Astrocyte of the cerebellum (primary cell): ENCODE measurements around the gene SPDYE1.
"Not testable (repeated sequence)": the region's sequence is repeated elsewhere in the genome, so short reads cannot be mapped to it uniquely, and the experiment has no call there.

Experiments used
- DNase-seq: peaks from one replicate; pipeline ENCODE4 v3.0.0-alpha.2; 2011; ENCODE audit warnings: low read depth
- H3K4me3 ChIP-seq: 2 replicates; pipeline ENCODE4 v1.5.1; 2011; ENCODE audit warnings: mild to moderate bottlenecking, low read depth, low read length, moderate library complexity
- CTCF ChIP-seq: IDR thresholded peaks from 2 replicates; pipeline ENCODE4 v1.5.1; 2012; ENCODE audit warnings: low read length, low read depth, moderate library complexity, mild to moderate bottlenecking; ENCODE audit errors: missing control alignments
- in situ Hi-C: cut with HindIII; loops from 2 replicates; pipeline ENCODE4 v1.10.0; 2017; ENCODE audit warnings: low sequenced_read_pairs

SPDYE1 gene

DNA sequence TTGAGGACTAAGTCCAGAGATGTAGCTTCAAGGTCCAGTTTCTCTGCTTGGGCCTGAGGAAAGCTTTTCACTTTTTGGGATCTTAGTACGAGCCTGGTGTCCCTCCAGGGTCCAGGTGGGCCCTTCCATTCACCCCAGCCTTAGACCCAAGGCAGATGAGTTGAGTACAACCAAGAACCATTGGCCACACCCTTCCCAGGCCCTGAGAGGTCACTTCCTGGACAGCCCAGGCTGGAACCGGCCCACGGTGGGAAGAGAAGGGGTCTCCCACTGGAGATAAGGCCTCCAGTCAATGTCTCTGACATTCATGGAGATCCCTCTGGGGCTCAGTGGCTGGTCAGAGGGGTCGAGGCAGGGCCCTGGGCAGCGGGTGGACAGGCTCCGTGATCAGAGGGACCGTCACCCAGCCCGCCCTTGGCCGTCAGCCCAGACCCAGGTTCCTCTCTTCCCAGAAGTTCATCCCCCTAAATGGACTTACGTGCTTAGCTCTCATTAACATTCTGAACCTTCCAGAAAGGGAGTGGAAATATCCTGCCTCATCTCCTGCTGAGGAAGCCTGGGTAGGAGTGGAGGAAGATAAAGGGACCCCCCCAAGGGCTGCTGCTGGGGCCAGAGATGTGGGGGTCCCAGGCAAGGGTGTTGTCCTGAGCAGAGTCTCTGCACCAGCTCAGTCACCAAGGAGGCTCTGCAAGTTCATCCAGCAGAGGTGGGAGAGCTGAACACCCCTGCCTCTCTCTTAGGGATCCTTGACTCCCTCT, 22.8 kb upstream of the SPDYE1 start:
- H3K4me3 ChIP-seq, in situ Hi-C loops, DNase-seq: not testable (repeated sequence)

- TF ChIP-seq CTCF: no peak
- DNase-seq: no peak
- in situ Hi-C loops: no loop called here
- no peak overlapping the region for H3K4me3 ChIP-seq
These were observed 20.2 kb upstream of the SPDYE1 start for GRCh38 chr7:43977525-43977924.

GRCh38 chr7:43978102-43978501, 19.6 kb upstream of the SPDYE1 start:
- H3K4me3 ChIP-seq, DNase-seq, in situ Hi-C loops: not testable (repeated sequence)

DNA sequence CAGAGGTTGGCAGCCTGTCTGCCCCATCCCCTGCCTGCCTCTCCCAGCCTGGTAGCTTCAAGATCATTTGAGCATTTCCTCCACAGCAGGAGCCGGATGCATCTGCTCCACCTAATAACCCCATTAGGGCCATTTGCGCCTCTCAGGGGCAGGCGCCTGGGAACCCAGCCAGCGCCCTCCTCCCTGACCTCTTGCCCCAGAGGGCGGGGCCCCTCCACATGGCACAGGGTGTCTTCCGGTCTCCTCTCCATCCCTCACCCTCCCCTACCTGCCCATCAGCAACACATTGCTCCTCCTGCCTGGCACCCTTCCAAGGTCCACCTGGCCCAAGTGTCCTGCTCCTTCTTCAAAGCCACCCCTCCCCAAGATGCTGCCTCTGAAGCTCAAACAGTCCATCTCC, 14.8 kb upstream of the SPDYE1 start:
- DNase-seq, in situ Hi-C loops, H3K4me3 ChIP-seq: not testable (repeated sequence)

DNA sequence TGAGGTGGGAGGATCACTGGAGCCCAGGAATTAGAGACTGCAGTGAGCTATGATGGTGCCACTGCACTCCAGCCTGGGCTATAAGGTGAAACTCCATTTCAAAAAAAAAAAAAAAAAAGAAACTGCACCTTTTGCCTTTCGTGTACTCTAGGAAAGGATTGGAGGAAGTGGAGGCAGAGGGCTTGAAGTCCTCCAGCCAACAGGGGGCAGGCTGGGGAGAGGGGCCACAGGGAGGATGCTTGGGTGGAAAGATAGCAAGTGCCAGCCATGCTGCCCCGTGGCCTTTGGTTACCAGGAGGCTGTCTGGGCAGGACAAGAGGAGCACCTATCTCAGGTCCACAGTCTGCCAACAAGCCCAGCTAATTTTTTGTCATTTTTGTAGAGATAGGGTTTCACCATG, 14.0 kb upstream of the SPDYE1 start:
- H3K4me3 ChIP-seq, DNase-seq, in situ Hi-C loops: not testable (repeated sequence)

DNA sequence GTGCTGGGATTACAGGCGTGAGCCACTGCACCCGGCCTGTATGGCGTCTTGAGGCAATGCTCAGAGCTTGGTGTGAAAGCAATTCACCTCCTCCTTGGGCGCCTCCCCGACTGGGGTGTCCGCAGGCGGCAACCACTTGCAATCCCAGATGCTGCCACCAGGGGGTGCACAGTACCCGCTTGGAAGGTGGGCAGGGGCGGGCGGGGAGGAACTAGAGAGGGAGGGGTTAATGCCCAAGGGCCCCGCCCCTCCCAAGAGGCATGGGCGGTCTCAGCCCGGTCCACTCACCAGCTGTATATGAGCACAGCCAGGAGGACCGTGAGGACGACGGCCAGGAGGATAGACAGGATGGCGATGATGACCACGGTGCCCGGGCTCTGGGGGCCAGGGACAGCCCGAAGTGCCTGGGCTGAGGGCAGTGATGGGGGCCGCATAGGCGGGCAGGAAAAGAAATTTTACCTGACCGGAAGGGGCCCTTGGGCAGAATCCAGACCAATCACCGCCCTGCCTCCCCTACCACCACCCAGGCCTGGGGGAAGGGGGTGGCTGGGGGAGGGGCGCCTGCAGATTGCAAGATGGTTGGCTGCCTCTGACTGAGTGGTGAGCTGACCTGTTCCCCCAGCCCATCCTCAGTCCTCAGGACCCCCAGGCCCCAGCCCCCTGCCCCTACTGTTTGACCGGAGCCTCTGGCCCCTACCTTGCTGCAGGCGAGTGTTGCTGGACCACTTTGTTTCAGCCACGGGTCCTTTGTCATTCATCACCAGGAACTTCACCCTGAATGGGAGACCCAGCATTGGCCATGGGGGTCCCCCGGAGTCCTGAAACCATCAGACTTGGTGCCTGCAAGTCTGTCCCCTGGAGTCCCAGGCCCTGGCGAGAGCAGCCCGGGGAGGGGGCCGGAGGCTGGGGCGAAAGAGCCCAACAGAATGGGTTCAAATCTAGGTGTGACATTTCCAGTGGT, 11.5 kb upstream of the SPDYE1 start:
- in situ Hi-C loops, H3K4me3 ChIP-seq: not testable (repeated sequence)
- TF ChIP-seq CTCF: peak; percentile 49
- DNase-seq: peak; percentile 4

DNA sequence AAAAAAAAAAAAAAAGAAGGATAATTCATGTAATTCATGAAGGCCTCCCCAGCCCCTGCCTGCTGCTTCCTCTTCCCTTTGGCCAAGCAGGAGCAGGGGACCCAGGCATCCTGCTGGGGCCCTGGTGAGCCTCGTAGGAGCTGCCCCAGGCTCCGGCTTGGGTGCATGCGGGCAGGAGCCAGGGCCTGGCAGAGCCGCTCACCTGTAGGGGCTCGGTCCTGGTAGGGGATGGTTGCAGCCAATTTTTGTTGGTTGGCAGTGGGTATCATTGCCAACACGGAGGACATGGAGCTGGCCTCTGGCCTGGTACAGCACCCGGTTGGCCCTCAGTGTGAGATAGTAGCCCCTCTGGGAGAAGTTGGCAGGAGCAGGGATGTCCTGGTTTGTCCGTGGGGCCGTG, 10.2 kb upstream of the SPDYE1 start:
- in situ Hi-C loops, H3K4me3 ChIP-seq, DNase-seq: not testable (repeated sequence)

- in situ Hi-C loops, DNase-seq, H3K4me3 ChIP-seq: not testable (repeated sequence)
These were observed 7.6 kb upstream of the SPDYE1 start for GRCh38 chr7:43990011-43990585.

DNA sequence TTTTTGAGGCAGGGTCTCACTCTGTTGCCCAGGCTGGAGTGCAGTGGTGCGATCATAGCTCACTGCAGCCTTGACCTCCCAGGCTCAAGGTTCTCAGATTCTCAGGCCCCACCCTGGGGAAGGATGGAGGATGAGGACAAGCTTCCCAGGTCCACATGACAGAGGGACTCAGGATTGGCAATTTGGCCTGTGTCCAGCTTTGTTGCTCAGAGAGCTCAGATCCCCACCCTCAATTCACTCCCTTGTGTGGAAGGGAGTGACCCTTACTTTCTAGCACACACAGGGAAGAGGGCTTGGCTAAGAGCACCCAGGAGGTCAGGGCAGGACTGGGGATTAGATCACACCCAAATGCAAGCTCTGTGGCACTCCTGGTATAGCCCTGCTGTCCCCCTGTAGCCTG, 6.9 kb upstream of the SPDYE1 start:
- H3K4me3 ChIP-seq, in situ Hi-C loops, DNase-seq: not testable (repeated sequence)

DNA sequence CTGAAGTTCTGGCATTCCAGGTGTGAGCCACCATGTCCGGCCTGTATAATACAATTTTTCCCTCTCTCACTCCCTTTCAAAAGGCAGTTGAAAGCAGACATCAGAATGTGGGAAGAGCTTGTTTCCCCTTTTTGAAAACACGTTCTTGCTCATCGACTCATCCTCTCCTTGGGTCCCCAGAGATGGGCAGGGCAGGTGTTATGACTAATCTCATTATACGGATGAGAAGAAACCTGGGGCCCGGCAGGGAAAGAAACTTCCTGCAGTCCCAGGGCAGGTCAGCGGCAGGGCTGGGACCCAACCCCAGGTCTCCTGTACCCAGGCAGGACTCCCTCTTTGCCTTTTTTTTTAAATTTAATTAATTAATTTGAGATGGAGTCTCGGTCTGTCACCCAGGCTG, 4.8 kb upstream of the SPDYE1 start:
- in situ Hi-C loops, H3K4me3 ChIP-seq: not testable (repeated sequence)
- peak; percentile 4 for DNase-seq

- DNase-seq, in situ Hi-C loops, H3K4me3 ChIP-seq: not testable (repeated sequence)
These were observed 3.0 kb upstream of the SPDYE1 start for GRCh38 chr7:43994681-43995080.

- DNase-seq, in situ Hi-C loops, H3K4me3 ChIP-seq: not testable (repeated sequence)
These were observed 14.4 kb downstream of the SPDYE1 start for GRCh38 chr7:44012081-44012480.

GRCh38 chr7:44015090-44015489, 17.4 kb downstream of the SPDYE1 start:
- in situ Hi-C loops, DNase-seq, H3K4me3 ChIP-seq: not testable (repeated sequence)
